Mucosa of rectum (tissue), 2 donors: Measurements from ENCODE around the gene IGSF3.
A peak's percentile ranks its signal among the peaks of the same experiment; 100 is the strongest.
"Not testable (repeated sequence)": the region's sequence is repeated elsewhere in the genome, so short reads cannot be mapped to it uniquely, and the experiment has no call there.

Source experiments
- H3K27ac ChIP-seq, 2 donors: one replicate each; pipeline ENCODE4 v1.7.0; 2013; ENCODE audit warnings: inconsistent platforms in 2 of 2, low read depth in 2 of 2, low read length in 2 of 2
- H3K27me3 ChIP-seq, 2 donors: one replicate each; pipeline ENCODE4 v1.7.0; 2013; ENCODE audit warnings: low read length in 2 of 2; ENCODE audit not compliant: control insufficient read depth in 2 of 2, insufficient read depth in 2 of 2
- H3K36me3 ChIP-seq, 2 donors: one replicate each; pipeline ENCODE4 v1.7.0; 2013; ENCODE audit warnings: low read length in 2 of 2; ENCODE audit not compliant: control insufficient read depth in 2 of 2, insufficient read depth in 2 of 2
- H3K4me1 ChIP-seq, 2 donors: one replicate each; pipeline ENCODE4 v1.7.0; 2013; ENCODE audit warnings: low read length in 2 of 2, mild to moderate bottlenecking in 1 of 2; ENCODE audit not compliant: control insufficient read depth in 2 of 2, insufficient read depth in 2 of 2
- H3K4me3 ChIP-seq, 2 donors: one replicate each; pipeline ENCODE4 v1.7.0; 2013; ENCODE audit warnings: low read length in 2 of 2
- H3K9ac ChIP-seq, 2 donors: one replicate each; pipeline ENCODE4 v1.7.0; 2013; ENCODE audit warnings: low read length in 2 of 2, low read depth in 1 of 2, mild to moderate bottlenecking in 1 of 2
- H3K9me3 ChIP-seq, 2 donors: one replicate each; pipeline ENCODE4 v1.7.0; 2013; ENCODE audit warnings: low read length in 2 of 2; ENCODE audit not compliant: control insufficient read depth in 2 of 2
- donor health status: healthy.
- donor health status: Normal muscosa, but diverticular disease.

IGSF3 gene

GRCh38 chr1:116591951-116592605, 75.5 kb downstream of the IGSF3 start:
- Histone ChIP-seq H3K9ac (peak overlapping the region in 1 of 2 donors; percentile 12), H3K4me1 (peaks cover 9 to 36% of the 10 kb centered on the region in 2 donors), H3K4me3 (peak overlapping the region in 1 of 2 donors; percentile 23), H3K27ac (peak overlapping the region; percentile 34 to 43)
- H3K9me3 ChIP-seq, H3K27me3 ChIP-seq, H3K36me3 ChIP-seq: not testable (repeated sequence)

GRCh38 chr1:116591006-116591950, 76.3 kb downstream of the IGSF3 start:
- not testable (repeated sequence) for H3K36me3 ChIP-seq, H3K27me3 ChIP-seq, H3K4me3 ChIP-seq, H3K9me3 ChIP-seq, H3K9ac ChIP-seq
- Histone ChIP-seq H3K27ac (peak overlapping the region in 1 of 2 donors; percentile 34), H3K4me1 (peaks cover 9 to 30% of the 10 kb centered on the region in 2 donors)

- not testable (repeated sequence) for H3K4me3 ChIP-seq, H3K27ac ChIP-seq, H3K9me3 ChIP-seq, H3K27me3 ChIP-seq, H3K9ac ChIP-seq, H3K36me3 ChIP-seq
- peaks cover 9 to 23% of the 10 kb centered on the region in 2 donors for H3K4me1 ChIP-seq
Measured at GRCh38 chr1:116590359-116591005, 77.1 kb downstream of the IGSF3 start.

GRCh38 chr1:116589101-116589735, 78.3 kb downstream of the IGSF3 start:
- H3K4me1 ChIP-seq = peaks cover 6 to 18% of the 10 kb centered on the region in 2 donors
- H3K4me3 ChIP-seq, H3K36me3 ChIP-seq, H3K9ac ChIP-seq, H3K9me3 ChIP-seq, H3K27me3 ChIP-seq: not testable (repeated sequence)
- peak overlapping the region; percentile 58 to 65 for H3K27ac ChIP-seq

- H3K27ac ChIP-seq = no peak overlapping the region
- peaks cover 6 to 7% of the 10 kb centered on the region in 2 donors for H3K36me3 ChIP-seq
- peaks cover 6 to 18% of the 10 kb centered on the region in 2 donors for H3K4me1 ChIP-seq
Measured at GRCh38 chr1:116587501-116588227, 79.9 kb downstream of the IGSF3 start.

GRCh38 chr1:116586741-116587143, 80.8 kb downstream of the IGSF3 start:
- Histone ChIP-seq H3K9me3 (no peaks in the 10 kb centered on the region), H3K36me3 (peaks cover 6 to 7% of the 10 kb centered on the region in 2 donors), H3K4me3 (no peak overlapping the region), H3K27me3 (no peaks in the 10 kb centered on the region), H3K4me1 (peaks cover 2 to 12% of the 10 kb centered on the region in 2 donors), H3K27ac (no peak overlapping the region), H3K9ac (no peak overlapping the region)

More at GRCh38 chr1:116587501-116588227, 79.9 kb downstream of the IGSF3 start:
- Histone ChIP-seq H3K4me3 (no peak overlapping the region), H3K9me3 (no peaks in the 10 kb centered on the region), H3K27me3 (no peaks in the 10 kb centered on the region), H3K9ac (no peak overlapping the region)

GRCh38 chr1:116585886-116586285, 81.6 kb downstream of the IGSF3 start:
- no peak overlapping the region for H3K27ac ChIP-seq
- no peak overlapping the region for H3K9ac ChIP-seq
- peaks cover 2 to 12% of the 10 kb centered on the region in 2 donors for H3K4me1 ChIP-seq
- peaks cover 6 to 7% of the 10 kb centered on the region in 2 donors for H3K36me3 ChIP-seq
- no peak overlapping the region for H3K4me3 ChIP-seq
- H3K27me3 ChIP-seq = no peaks in the 10 kb centered on the region
- H3K9me3 ChIP-seq = no peaks in the 10 kb centered on the region

- Histone ChIP-seq H3K36me3 (peaks cover 12 to 18% of the 10 kb centered on the region in 2 donors), H3K9me3 (no peaks in the 10 kb centered on the region), H3K27ac (no peak overlapping the region), H3K4me1 (no peaks in the 10 kb centered on the region), H3K9ac (no peak overlapping the region), H3K4me3 (no peak overlapping the region), H3K27me3 (no peaks in the 10 kb centered on the region)
Measured at GRCh38 chr1:116581323-116581885, 86.1 kb downstream of the IGSF3 start.
